Neuronal stem cell (in vitro differentiated cells): ENCODE data around the gene SAMSN1.

Experiments
- DNase-seq: peaks from one replicate; pipeline ENCODE4 v3.0.0-alpha.2; 2013; ENCODE audit warnings: low spot score
- H2AFZ ChIP-seq: one replicate; pipeline ENCODE4 v1.6.1; 2013; ENCODE audit warnings: mild to moderate bottlenecking, low read length, inconsistent platforms
- H2AK5ac ChIP-seq: 2 replicates; pipeline ENCODE4 v1.6.1; 2013; ENCODE audit warnings: low read depth, mild to moderate bottlenecking, inconsistent platforms, low read length, moderate library complexity, mixed read lengths
- H2BK120ac ChIP-seq: 2 replicates; pipeline ENCODE4 v1.6.1; 2013; ENCODE audit warnings: low read depth, mild to moderate bottlenecking, inconsistent platforms, low read length, moderate library complexity, mixed read lengths
- H2BK12ac ChIP-seq: one replicate; pipeline ENCODE4 v1.6.1; 2013; ENCODE audit warnings: low read length, inconsistent platforms
- H2BK15ac ChIP-seq: 2 replicates; pipeline ENCODE4 v1.6.1; 2013; ENCODE audit warnings: mild to moderate bottlenecking, low read length, inconsistent platforms, mixed read lengths
- H2BK5ac ChIP-seq: one replicate; pipeline ENCODE4 v1.6.1; 2013; ENCODE audit warnings: inconsistent platforms, mild to moderate bottlenecking, low read length, moderate library complexity
- H3K14ac ChIP-seq: one replicate; pipeline ENCODE4 v1.6.1; 2013; ENCODE audit warnings: low read length, inconsistent platforms
- H3K18ac ChIP-seq: 2 replicates; pipeline ENCODE4 v1.6.1; 2013; ENCODE audit warnings: low read length, inconsistent platforms
- H3K23ac ChIP-seq: 2 replicates; pipeline ENCODE4 v1.6.1; 2013; ENCODE audit warnings: low read depth, mild to moderate bottlenecking, mixed read lengths, low read length, inconsistent platforms; ENCODE audit not compliant: poor library complexity
- H3K27ac ChIP-seq: replicated peaks from 3 replicates; pipeline ENCODE4 v1.5.1; 2013; ENCODE audit warnings: low read length, inconsistent platforms
- H3K27me3 ChIP-seq, 3 experiments: 2 replicates each; pipeline ENCODE4 v1.6.1; 2013; ENCODE audit warnings: low read length in 3 of 3, mild to moderate bottlenecking in 2 of 3, inconsistent platforms in 1 of 3, low read depth in 1 of 3, mixed read lengths in 1 of 3, moderate library complexity in 1 of 3; ENCODE audit not compliant: control insufficient read depth in 3 of 3, insufficient read depth in 3 of 3
- H3K36me3 ChIP-seq, 2 donors: replicated peaks in 1 of 2; 2 replicates each; pipeline ENCODE4 v1.6.1; 2013; ENCODE audit warnings: low read length in 2 of 2; ENCODE audit not compliant: control insufficient read depth in 2 of 2, insufficient read depth in 2 of 2
- H3K4ac ChIP-seq: 2 replicates; pipeline ENCODE4 v1.6.1; 2013; ENCODE audit warnings: inconsistent platforms, mild to moderate bottlenecking, low read length, moderate library complexity
- H3K4me1 ChIP-seq, 2 donors: 1 replicate in 1 of 2; 2 replicates in 1 of 2; pipeline ENCODE4 v1.6.1; 2013; ENCODE audit warnings: low read length in 2 of 2, low read depth in 1 of 2; ENCODE audit not compliant: control insufficient read depth in 2 of 2, insufficient read depth in 1 of 2
- H3K4me2 ChIP-seq: one replicate; pipeline ENCODE4 v1.6.1; 2013; ENCODE audit warnings: mild to moderate bottlenecking, low read length, inconsistent platforms; ENCODE audit not compliant: insufficient read depth, poor library complexity, severe bottlenecking
- H3K4me3 ChIP-seq, 2 donors: 2 replicates each; pipeline ENCODE4 v1.5.1; 2013; ENCODE audit warnings: low read length in 2 of 2, mild to moderate bottlenecking in 2 of 2, inconsistent platforms in 1 of 2, moderate library complexity in 1 of 2
- H3K79me1 ChIP-seq: one replicate; pipeline ENCODE4 v1.6.1; 2013; ENCODE audit warnings: low read depth, mild to moderate bottlenecking, inconsistent platforms, low read length, moderate library complexity
- H3K9ac ChIP-seq: one replicate; pipeline ENCODE4 v1.6.1; 2013; ENCODE audit warnings: mild to moderate bottlenecking, low read depth, low read length, inconsistent platforms; ENCODE audit not compliant: poor library complexity
- H3K9me3 ChIP-seq, 2 donors: replicated peaks in 1 of 2; 2 replicates each; pipeline versions ENCODE3 to v1.6.1; 2013; ENCODE audit warnings: low read length in 2 of 2, mild to moderate bottlenecking in 2 of 2, inconsistent platforms in 1 of 2, low read depth in 1 of 2, mixed read lengths in 1 of 2, moderate library complexity in 1 of 2; ENCODE audit not compliant: control insufficient read depth in 2 of 2, insufficient read depth in 1 of 2
- H4K8ac ChIP-seq: one replicate; pipeline ENCODE4 v1.6.1; 2013; ENCODE audit warnings: low read depth, mild to moderate bottlenecking, inconsistent platforms, low read length, moderate library complexity
- H4K91ac ChIP-seq: one replicate; pipeline ENCODE4 v1.6.1; 2013; ENCODE audit warnings: low read length, low read depth, mild to moderate bottlenecking, inconsistent platforms; ENCODE audit not compliant: poor library complexity
- WGBS, 2 donors: extraction: QIAGEN DNeasy Blood & Tissue Kit; methylation state at CpG; one replicate each; pipeline ENCODE4 v1.1.7; 2013; ENCODE audit warnings: missing lambda C conversion rate in 2 of 2, mixed read lengths in 1 of 2; ENCODE audit not compliant: insufficient read length in 2 of 2, insufficient replicate concordance in 1 of 2; ENCODE audit errors: extremely low coverage in 2 of 2; 5-methylcytosine and 5-hydroxymethylcytosine counted together

The SAMSN1 gene

GRCh38 chr21:14452727-14453241 lies 93.3 kb downstream of the SAMSN1 start:
- Histone ChIP-seq H3K27me3 (no peaks in the 10 kb centered on the region), H2BK5ac (no peak overlapping the region), H3K36me3 (no peaks in the 10 kb centered on the region), H2AK5ac (no peak overlapping the region), H3K79me1 (no peaks in the 10 kb centered on the region), H3K9ac (no peak overlapping the region), H2BK12ac (no peak overlapping the region), H3K14ac (no peak overlapping the region), H3K18ac (no peak overlapping the region), H4K8ac (no peak overlapping the region), H2BK120ac (no peak overlapping the region), H4K91ac (no peak overlapping the region), H2AFZ (no peak overlapping the region), H3K27ac (no peak overlapping the region), H3K4me3 (no peak overlapping the region), H3K4me1 (no peaks in the 10 kb centered on the region), H3K23ac (no peak overlapping the region), H3K9me3 (no peaks in the 10 kb centered on the region), H2BK15ac (no peak overlapping the region), H3K4ac (no peak overlapping the region), H3K4me2 (no peak overlapping the region)
- no peak for DNase-seq
- no CpG with 5 or more reads among the region's 7 CpGs for WGBS, 2 donors

GRCh38 chr21:14452031-14452726 lies 93.9 kb downstream of the SAMSN1 start:
- Histone ChIP-seq H2AK5ac (no peak overlapping the region), H3K9ac (no peak overlapping the region), H3K9me3 (no peaks in the 10 kb centered on the region), H3K4me1 (no peaks in the 10 kb centered on the region), H2BK120ac (no peak overlapping the region), H4K91ac (no peak overlapping the region), H3K79me1 (no peaks in the 10 kb centered on the region), H3K18ac (no peak overlapping the region), H3K4me3 (no peak overlapping the region), H2BK12ac (no peak overlapping the region), H3K27ac (no peak overlapping the region), H2BK5ac (no peak overlapping the region), H3K27me3 (no peaks in the 10 kb centered on the region), H3K23ac (no peak overlapping the region), H3K14ac (no peak overlapping the region), H3K36me3 (no peaks in the 10 kb centered on the region), H3K4me2 (no peak overlapping the region), H2BK15ac (no peak overlapping the region), H3K4ac (no peak overlapping the region), H2AFZ (no peak overlapping the region), H4K8ac (no peak overlapping the region)
- no CpG with 5 or more reads among the region's 7 CpGs for WGBS, 2 donors
- DNase-seq, result no peak

GRCh38 chr21:14451546-14451945 lies 94.6 kb downstream of the SAMSN1 start:
- H3K9me3 ChIP-seq, result no peaks in the 10 kb centered on the region
- H2AK5ac ChIP-seq, result no peak overlapping the region
- no peak overlapping the region for H2BK120ac ChIP-seq
- no peak overlapping the region for H3K18ac ChIP-seq
- H3K79me1 ChIP-seq, result no peaks in the 10 kb centered on the region
- H3K4ac ChIP-seq, result no peak overlapping the region
- H3K27ac ChIP-seq, result no peak overlapping the region
- no peak overlapping the region for H3K9ac ChIP-seq
- no peaks in the 10 kb centered on the region for H3K27me3 ChIP-seq
- DNase-seq, result no peak
- no peaks in the 10 kb centered on the region for H3K36me3 ChIP-seq
- H2AFZ ChIP-seq, result no peak overlapping the region
- no peak overlapping the region for H2BK15ac ChIP-seq
- no peak overlapping the region for H2BK5ac ChIP-seq
- H4K91ac ChIP-seq, result no peak overlapping the region
- no peak overlapping the region for H4K8ac ChIP-seq
- H2BK12ac ChIP-seq, result no peak overlapping the region
- no peak overlapping the region for H3K4me3 ChIP-seq
- no peak overlapping the region for H3K14ac ChIP-seq
- H3K4me2 ChIP-seq, result no peak overlapping the region
- no peak overlapping the region for H3K23ac ChIP-seq
- H3K4me1 ChIP-seq, result no peaks in the 10 kb centered on the region
- no CpG with 5 or more reads among the region's 2 CpGs for WGBS, 2 donors

- H3K27me3 ChIP-seq, result no peaks in the 10 kb centered on the region
- H3K27ac ChIP-seq, result no peak overlapping the region
- DNase-seq, result no peak
- H3K4me1 ChIP-seq, result no peaks in the 10 kb centered on the region
- H3K23ac ChIP-seq, result no peak overlapping the region
- no peak overlapping the region for H2BK120ac ChIP-seq
- H3K4ac ChIP-seq, result no peak overlapping the region
- no peak overlapping the region for H4K8ac ChIP-seq
- H3K9me3 ChIP-seq, result no peaks in the 10 kb centered on the region
- no peak overlapping the region for H3K4me3 ChIP-seq
- H3K18ac ChIP-seq, result no peak overlapping the region
- no peak overlapping the region for H3K9ac ChIP-seq
- H3K4me2 ChIP-seq, result no peak overlapping the region
- H3K79me1 ChIP-seq, result no peaks in the 10 kb centered on the region
- no peak overlapping the region for H2BK12ac ChIP-seq
- WGBS, 2 donors, result no CpG with 5 or more reads among the region's 1 CpG
- H3K14ac ChIP-seq, result no peak overlapping the region
- no peak overlapping the region for H2BK5ac ChIP-seq
- H2AK5ac ChIP-seq, result no peak overlapping the region
- no peak overlapping the region for H2AFZ ChIP-seq
- no peaks in the 10 kb centered on the region for H3K36me3 ChIP-seq
- H4K91ac ChIP-seq, result no peak overlapping the region
- H2BK15ac ChIP-seq, result no peak overlapping the region
Observed at GRCh38 chr21:14448784-14449183, 97.3 kb downstream of the SAMSN1 start.
